ENCODE measurements around the gene TRIM52.

DNA sequence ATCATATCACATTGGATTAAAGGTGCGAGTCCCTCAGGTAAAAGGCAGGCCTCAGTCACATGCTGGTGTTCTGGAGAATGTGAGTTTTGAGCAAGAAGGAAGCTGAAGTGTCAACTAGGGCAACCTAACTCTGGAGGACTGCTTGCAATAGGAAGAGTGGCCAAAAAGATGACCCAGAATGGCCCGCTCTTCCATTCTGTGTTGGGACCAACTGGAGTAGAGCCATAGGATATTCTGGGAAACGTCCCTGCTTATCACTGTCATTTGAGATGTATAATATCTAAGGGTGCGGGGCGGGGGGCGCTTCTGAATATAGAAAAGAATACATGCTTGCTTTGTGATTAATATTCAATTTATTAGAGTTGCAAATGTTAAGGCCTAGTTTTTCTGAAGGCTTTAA, 48.9 kb downstream of the TRIM52 start:
- TF ChIP-seq, protein P1, sequence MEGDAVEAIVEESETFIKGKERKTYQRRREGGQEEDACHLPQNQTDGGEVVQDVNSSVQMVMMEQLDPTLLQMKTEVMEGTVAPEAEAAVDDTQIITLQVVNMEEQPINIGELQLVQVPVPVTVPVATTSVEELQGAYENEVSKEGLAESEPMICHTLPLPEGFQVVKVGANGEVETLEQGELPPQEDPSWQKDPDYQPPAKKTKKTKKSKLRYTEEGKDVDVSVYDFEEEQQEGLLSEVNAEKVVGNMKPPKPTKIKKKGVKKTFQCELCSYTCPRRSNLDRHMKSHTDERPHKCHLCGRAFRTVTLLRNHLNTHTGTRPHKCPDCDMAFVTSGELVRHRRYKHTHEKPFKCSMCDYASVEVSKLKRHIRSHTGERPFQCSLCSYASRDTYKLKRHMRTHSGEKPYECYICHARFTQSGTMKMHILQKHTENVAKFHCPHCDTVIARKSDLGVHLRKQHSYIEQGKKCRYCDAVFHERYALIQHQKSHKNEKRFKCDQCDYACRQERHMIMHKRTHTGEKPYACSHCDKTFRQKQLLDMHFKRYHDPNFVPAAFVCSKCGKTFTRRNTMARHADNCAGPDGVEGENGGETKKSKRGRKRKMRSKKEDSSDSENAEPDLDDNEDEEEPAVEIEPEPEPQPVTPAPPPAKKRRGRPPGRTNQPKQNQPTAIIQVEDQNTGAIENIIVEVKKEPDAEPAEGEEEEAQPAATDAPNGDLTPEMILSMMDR (IDR thresholded peaks at IDR 0.05) = no peak
- no peak for TF ChIP-seq POLR2AphosphoS5 (IDR thresholded peaks at IDR 0.05)
- no peak for TF ChIP-seq POLR2A (IDR thresholded peaks at IDR 0.05)
